Measurements from ENCODE around the gene SLC1A5. TPM values are rescaled to one million over a fixed set of nuclear protein-coding genes. Genes with fewer than 3 reads are reported as not detected.
A peak's percentile ranks its signal among the peaks of the same experiment; 100 is the strongest.

SLC1A5 gene
- total RNA-seq, 1 donor from 2014 or later: 91.4 TPM

DNA sequence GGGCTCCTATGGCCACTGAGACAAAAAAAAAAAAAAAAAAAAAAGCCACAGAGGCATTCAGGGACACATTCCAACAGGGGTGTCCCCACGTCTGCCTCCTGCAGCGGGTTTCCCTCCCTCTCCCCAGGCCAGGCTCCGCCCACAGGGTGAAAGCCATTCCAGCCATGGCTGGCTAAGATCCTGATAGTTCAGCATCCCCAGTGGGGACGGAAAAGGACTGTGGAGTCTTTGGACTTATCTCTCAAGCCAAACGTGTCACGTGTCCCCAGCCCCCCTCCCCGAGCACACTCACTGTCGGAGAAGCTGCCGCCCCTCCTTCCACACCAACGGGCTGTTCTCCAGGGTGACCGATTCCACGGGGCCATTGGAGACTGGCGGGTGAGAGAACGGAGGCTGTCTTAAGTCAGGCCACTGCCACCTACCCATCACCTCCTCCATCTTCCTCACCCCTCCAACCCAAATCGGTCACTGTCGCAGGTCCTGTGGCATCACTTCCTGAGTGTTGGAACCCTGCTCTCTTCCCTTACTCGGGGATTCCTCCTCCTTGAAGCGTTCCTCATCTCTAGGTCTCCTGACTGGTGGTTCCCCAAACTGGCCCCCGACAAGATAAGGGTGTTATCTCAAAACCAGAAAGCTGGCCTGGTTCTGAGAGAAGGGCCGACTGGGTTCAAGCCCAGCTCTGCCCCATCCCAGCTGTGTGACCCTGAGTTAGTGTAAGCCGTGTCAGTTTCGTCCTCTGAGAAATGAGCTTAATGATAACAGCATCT lies 51.7 kb downstream of the SLC1A5 start:
- peaks cover 23% of the 10 kb centered on the region for H3K4me1 Mint-ChIP-seq (ENCODE audit: unreplicated experiment)
- no peak for DNase-seq (ENCODE audit: extremely low spot score, unreplicated experiment)
- H3K9me3 Mint-ChIP-seq: no peaks in the 10 kb centered on the region
- H3K27ac Mint-ChIP-seq: no peak overlapping the region
- H3K4me3 Mint-ChIP-seq: no peak overlapping the region
- no peak for TF ChIP-seq CTCF (conservative IDR thresholded peaks at IDR 0.05)
- peaks cover 3% of the 10 kb centered on the region for H3K36me3 Mint-ChIP-seq
- no peaks in the 10 kb centered on the region for H3K27me3 Mint-ChIP-seq

DNA sequence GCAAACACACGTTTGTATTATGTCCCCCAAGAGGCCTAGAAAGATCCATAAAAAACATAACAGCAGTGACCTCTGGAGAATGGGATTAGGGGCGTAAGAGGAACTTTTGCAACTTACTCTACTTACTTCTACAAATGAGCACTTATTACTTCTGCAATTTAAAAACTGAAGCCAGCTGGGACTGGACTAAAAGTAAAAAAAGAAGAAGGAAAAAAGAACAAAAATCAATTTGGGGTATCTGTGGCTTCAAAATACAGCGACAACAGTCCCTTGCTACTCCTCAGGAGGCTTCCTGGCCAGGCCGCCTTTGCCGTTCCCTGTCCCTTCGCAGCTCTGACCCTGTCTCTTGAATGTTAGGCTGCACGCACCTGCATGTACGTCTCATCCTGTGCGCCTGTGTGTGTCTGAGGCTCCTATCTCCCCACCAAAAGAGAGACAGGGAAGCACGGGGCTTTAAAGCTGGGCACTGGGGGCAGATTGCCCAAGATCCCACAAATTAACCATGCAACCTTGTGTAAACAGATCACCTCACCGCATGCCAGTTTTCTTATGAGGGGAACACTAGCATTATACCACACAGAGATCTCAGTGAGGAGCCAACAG lies 54.6 kb downstream of the SLC1A5 start:
- Mint-ChIP-seq H3K36me3 (peaks cover 11% of the 10 kb centered on the region), H3K4me3 (no peak overlapping the region), H3K4me1 (ENCODE audit: unreplicated experiment) (peaks cover 22% of the 10 kb centered on the region), H3K27ac (no peak overlapping the region), H3K9me3 (no peaks in the 10 kb centered on the region), H3K27me3 (no peaks in the 10 kb centered on the region)
- no peak for TF ChIP-seq CTCF (conservative IDR thresholded peaks at IDR 0.05)
- DNase-seq (ENCODE audit: extremely low spot score, unreplicated experiment): no peak

DNA sequence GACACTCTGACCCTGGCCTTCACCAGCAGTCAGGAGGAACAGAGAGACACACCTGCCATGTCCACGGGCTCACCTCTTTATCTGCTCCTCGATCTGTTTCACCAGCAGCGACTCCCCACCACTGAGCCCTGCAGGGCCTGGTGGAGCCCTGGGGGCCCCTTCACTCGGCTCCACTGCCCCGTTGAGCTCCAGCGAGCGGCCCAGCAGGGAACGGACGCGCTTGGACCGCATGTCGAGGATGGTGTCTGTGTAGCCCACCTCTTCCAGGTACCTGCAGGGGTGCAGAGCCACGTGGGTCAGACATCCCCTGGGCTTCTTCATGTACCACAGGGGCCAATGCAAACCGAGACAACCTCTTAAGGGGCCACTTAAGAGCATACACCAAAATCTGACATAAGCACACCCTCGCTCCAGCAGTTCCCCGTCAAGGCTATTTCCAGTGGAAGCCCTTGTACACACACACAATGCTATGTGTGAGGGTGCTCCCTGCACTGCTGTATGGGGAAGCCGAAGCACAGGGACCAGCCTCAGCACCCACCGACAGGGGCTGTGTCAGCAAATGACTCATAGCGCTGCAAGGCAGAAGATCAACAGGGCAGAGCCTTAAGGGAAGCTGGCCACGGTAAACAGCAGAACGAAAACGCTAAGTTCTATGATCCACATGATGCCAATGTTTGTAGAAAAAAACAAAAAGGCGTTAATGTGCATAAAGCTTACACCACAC lies 55.3 kb downstream of the SLC1A5 start:
- Mint-ChIP-seq H3K4me1 (ENCODE audit: unreplicated experiment) (peaks cover 26% of the 10 kb centered on the region), H3K9me3 (no peaks in the 10 kb centered on the region), H3K36me3 (peaks cover 11% of the 10 kb centered on the region), H3K27me3 (no peaks in the 10 kb centered on the region), H3K27ac (peak overlapping the region; percentile 39), H3K4me3 (no peak overlapping the region)
- DNase-seq (ENCODE audit: extremely low spot score, unreplicated experiment): no peak
- TF ChIP-seq CTCF (conservative IDR thresholded peaks at IDR 0.05): no peak

DNA sequence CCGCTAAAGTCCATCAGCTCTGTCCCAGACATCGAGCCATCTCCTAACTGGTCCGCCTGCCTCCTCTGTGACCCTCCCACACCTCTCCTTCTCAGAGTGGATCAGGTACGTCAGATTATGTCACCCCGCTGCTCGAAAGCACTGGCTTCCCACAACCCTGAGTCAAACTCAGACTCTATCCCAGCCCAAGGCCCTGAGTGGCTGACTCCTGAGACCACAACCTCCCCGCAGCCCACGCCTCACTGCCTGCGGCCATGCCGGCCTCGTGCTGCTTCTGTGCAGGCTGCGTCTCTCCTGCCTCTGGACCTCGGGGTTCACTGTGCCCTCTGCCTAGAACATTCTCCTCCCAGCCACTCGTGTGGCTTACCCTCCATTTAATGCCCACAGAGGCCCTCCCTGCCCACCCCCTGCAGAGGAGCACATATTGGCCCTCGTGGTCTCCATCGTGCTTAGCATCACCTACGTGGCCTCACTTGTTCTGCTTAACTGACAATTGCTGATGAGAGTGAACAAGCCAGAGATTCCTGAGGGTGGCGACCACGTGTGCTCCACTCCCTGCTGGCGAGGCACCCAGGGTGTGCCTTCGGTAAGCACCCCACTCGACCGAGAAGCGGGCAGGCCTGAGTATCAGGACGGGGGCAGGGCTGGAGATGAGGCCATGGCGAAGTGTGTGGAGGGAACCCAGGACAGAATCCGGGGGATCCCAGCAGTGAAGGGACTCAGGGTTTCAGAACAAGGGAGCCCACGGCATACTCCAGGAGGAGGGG lies 56.0 kb downstream of the SLC1A5 start:
- Mint-ChIP-seq H3K36me3 (peaks cover 11% of the 10 kb centered on the region), H3K4me3 (no peak overlapping the region), H3K9me3 (no peaks in the 10 kb centered on the region), H3K4me1 (ENCODE audit: unreplicated experiment) (peaks cover 22% of the 10 kb centered on the region), H3K27me3 (no peaks in the 10 kb centered on the region), H3K27ac (no peak overlapping the region)
- TF ChIP-seq CTCF (conservative IDR thresholded peaks at IDR 0.05): no peak
- DNase-seq (ENCODE audit: extremely low spot score, unreplicated experiment): no peak

DNA sequence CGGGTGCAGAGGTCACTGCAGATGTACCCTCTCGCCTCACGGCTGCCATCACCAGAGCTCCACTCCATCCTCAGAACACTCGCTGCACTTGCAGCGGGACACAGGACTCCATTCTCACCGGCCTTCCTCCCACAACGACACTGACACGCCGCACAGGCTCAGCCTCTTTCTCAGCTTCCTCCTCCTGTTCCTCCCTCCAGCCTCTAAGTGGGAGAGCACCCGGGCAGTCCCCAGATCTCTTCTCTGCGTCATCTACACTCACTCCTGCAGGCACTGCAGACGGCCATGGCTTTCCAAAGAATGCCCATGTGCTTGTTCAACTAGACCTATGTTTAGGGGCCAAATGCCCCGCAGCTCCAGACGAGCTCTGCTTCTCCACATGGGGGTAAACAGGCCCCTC lies 56.8 kb downstream of the SLC1A5 start:
- DNase-seq (ENCODE audit: extremely low spot score, unreplicated experiment): no peak
- Mint-ChIP-seq H3K4me3 (no peak overlapping the region), H3K27ac (peak overlapping the region; percentile 88), H3K4me1 (ENCODE audit: unreplicated experiment) (peaks cover 22% of the 10 kb centered on the region), H3K9me3 (no peaks in the 10 kb centered on the region), H3K36me3 (peaks cover 11% of the 10 kb centered on the region), H3K27me3 (no peaks in the 10 kb centered on the region)
- TF ChIP-seq CTCF (conservative IDR thresholded peaks at IDR 0.05): no peak
